GM19099 (cell line): Measurements from ENCODE around the gene NAP1L5.

Experiments used
- POLR2A ChIP-seq: IDR thresholded peaks from 3 replicates; pipeline ENCODE4 v1.6.1; 2011; ENCODE audit warnings: low read depth; ENCODE audit not compliant: insufficient read length; ENCODE audit errors: extremely low read depth

NAP1L5 gene

GRCh38 chr4:88697588-88698329, at the start of gene NAP1L5:
Gene NAP1L5 (minus strand): TSS chr4:88697829. CDS start chr4:88697754, 75 bp downstream.
- TF ChIP-seq POLR2A = peak; percentile 41

- TF ChIP-seq POLR2A = no peak
Observed at GRCh38 chr4:88747351-88747750, 49.7 kb upstream of the NAP1L5 start.

- no peak for TF ChIP-seq POLR2A
Observed at GRCh38 chr4:88746206-88746605, 48.6 kb upstream of the NAP1L5 start.

- TF ChIP-seq POLR2A = no peak
Observed at GRCh38 chr4:88745581-88746163, 48.0 kb upstream of the NAP1L5 start.

- no peak for TF ChIP-seq POLR2A
Observed at GRCh38 chr4:88745175-88745574, 47.5 kb upstream of the NAP1L5 start.

GRCh38 chr4:88744609-88745008, 47.0 kb upstream of the NAP1L5 start:
- TF ChIP-seq POLR2A = no peak

GRCh38 chr4:88743696-88744095, 46.1 kb upstream of the NAP1L5 start:
- TF ChIP-seq POLR2A = no peak

- no peak for TF ChIP-seq POLR2A
Observed at GRCh38 chr4:88742561-88742960, 44.9 kb upstream of the NAP1L5 start.

- no peak for TF ChIP-seq POLR2A
Observed at GRCh38 chr4:88738180-88738579, 40.6 kb upstream of the NAP1L5 start.

- TF ChIP-seq POLR2A = no peak
Observed at GRCh38 chr4:88737307-88737941, 39.8 kb upstream of the NAP1L5 start.

- no peak for TF ChIP-seq POLR2A
Observed at GRCh38 chr4:88736264-88736663, 38.6 kb upstream of the NAP1L5 start.

- TF ChIP-seq POLR2A = no peak
Observed at GRCh38 chr4:88735564-88735963, 37.9 kb upstream of the NAP1L5 start.

GRCh38 chr4:88734403-88734949, 36.8 kb upstream of the NAP1L5 start:
- no peak for TF ChIP-seq POLR2A

GRCh38 chr4:88732714-88733368, 35.2 kb upstream of the NAP1L5 start:
- TF ChIP-seq POLR2A = no peak

GRCh38 chr4:88731381-88731780, 33.8 kb upstream of the NAP1L5 start:
- TF ChIP-seq POLR2A = no peak
